Esophagus squamous epithelium (tissue), 4 donors: ENCODE measurements around the gene ARGLU1.

Experiments used
- CTCF ChIP-seq, 6 experiments: fragments of 450-650 bp in 4 of 6; fragments of 200-600 bp in 2 of 6; sonication (generic) in 2 of 6; IDR thresholded peaks; one replicate each; pipeline ENCODE4 v1.5.1; 2016 to 2019; ENCODE audit warnings: antibody characterized with exemption in 6 of 6, mild to moderate bottlenecking in 4 of 6, moderate library complexity in 4 of 6
- POLR2A ChIP-seq, 4 donors: fragments of 450-650 bp; IDR thresholded peaks; one replicate each; pipeline ENCODE4 v1.6.1; 2017; ENCODE audit warnings: antibody characterized with exemption in 4 of 4, mild to moderate bottlenecking in 4 of 4, moderate library complexity in 3 of 4

GRCh38 chr13:106570299-106570852, 2.4 kb upstream of the ARGLU1 start:
- no peak for TF ChIP-seq POLR2A (IDR thresholded peaks at IDR 0.05)
- no peak for TF ChIP-seq CTCF (IDR thresholded peaks at IDR 0.05)
